Measurements from ENCODE around the gene DEFB113.
A peak's percentile ranks its signal among the peaks of the same experiment; 100 is the strongest.

The DEFB113 gene

DNA sequence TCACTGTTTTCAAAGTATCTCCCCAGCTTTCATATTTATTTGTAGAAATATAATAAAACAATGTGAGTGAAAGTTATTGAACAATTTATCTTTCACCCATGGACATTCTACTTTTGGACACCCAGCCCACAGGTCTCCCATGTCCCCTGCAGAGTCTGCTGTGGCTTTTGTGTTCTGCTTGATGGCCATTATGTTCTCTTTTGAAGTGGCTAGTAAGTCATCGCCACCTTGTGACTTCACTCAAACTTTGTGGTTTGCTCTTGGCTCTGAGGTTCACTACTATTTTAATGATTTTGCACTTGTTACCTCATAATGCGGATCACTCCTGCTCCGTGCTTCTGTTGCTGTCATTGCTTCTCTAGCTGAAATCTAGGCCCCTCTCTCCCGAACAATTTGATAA lies 10.2 kb upstream of the DEFB113 start:
- H3K4me1 ChIP-seq (ENCODE audit: low read length), result no peaks in the 10 kb centered on the region
- no peak overlapping the region for H3K4me2 ChIP-seq (ENCODE audit: low read depth, low read length)
- no peak overlapping the region for H3K27ac ChIP-seq (ENCODE audit: low read length)
- H4K20me1 ChIP-seq (ENCODE audit: insufficient read depth, low read length), result no peaks in the 10 kb centered on the region
- no peaks in the 10 kb centered on the region for H3K9me2 ChIP-seq (replicated peaks; ENCODE audit: insufficient read depth, low read length)
- no peak overlapping the region for H3K4me3 ChIP-seq (ENCODE audit: low read length)
- H3K9me3 ChIP-seq (replicated peaks; ENCODE audit: insufficient read depth, low read length), result no peaks in the 10 kb centered on the region
- H2AFZ ChIP-seq (ENCODE audit: low read length), result no peak overlapping the region
- no peak overlapping the region for H3K9ac ChIP-seq (ENCODE audit: low read length)
- H3K36me3 ChIP-seq (replicated peaks; ENCODE audit: insufficient read depth, low read length), result no peaks in the 10 kb centered on the region
- H3K79me2 ChIP-seq (ENCODE audit: low read length), result no peaks in the 10 kb centered on the region
- no peaks in the 10 kb centered on the region for H3K27me3 ChIP-seq (replicated peaks; ENCODE audit: insufficient read depth, low read length)
- DNase-seq, result peak; percentile 15
- TF ChIP-seq EZH2phosphoT487 (IDR thresholded peaks at IDR 0.05; ENCODE audit: low read length), result no peak
- TF ChIP-seq, protein P1, sequence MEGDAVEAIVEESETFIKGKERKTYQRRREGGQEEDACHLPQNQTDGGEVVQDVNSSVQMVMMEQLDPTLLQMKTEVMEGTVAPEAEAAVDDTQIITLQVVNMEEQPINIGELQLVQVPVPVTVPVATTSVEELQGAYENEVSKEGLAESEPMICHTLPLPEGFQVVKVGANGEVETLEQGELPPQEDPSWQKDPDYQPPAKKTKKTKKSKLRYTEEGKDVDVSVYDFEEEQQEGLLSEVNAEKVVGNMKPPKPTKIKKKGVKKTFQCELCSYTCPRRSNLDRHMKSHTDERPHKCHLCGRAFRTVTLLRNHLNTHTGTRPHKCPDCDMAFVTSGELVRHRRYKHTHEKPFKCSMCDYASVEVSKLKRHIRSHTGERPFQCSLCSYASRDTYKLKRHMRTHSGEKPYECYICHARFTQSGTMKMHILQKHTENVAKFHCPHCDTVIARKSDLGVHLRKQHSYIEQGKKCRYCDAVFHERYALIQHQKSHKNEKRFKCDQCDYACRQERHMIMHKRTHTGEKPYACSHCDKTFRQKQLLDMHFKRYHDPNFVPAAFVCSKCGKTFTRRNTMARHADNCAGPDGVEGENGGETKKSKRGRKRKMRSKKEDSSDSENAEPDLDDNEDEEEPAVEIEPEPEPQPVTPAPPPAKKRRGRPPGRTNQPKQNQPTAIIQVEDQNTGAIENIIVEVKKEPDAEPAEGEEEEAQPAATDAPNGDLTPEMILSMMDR (IDR thresholded peaks at IDR 0.05; ENCODE audit: low read length), result no peak
- no peak for TF ChIP-seq EZH2 (optimal IDR thresholded peaks at IDR 0.05; ENCODE audit: low read depth, low read length)
- no peaks in the 10 kb centered on the region for H3F3A ChIP-seq (ENCODE audit: insufficient read depth, low read length)

DNA sequence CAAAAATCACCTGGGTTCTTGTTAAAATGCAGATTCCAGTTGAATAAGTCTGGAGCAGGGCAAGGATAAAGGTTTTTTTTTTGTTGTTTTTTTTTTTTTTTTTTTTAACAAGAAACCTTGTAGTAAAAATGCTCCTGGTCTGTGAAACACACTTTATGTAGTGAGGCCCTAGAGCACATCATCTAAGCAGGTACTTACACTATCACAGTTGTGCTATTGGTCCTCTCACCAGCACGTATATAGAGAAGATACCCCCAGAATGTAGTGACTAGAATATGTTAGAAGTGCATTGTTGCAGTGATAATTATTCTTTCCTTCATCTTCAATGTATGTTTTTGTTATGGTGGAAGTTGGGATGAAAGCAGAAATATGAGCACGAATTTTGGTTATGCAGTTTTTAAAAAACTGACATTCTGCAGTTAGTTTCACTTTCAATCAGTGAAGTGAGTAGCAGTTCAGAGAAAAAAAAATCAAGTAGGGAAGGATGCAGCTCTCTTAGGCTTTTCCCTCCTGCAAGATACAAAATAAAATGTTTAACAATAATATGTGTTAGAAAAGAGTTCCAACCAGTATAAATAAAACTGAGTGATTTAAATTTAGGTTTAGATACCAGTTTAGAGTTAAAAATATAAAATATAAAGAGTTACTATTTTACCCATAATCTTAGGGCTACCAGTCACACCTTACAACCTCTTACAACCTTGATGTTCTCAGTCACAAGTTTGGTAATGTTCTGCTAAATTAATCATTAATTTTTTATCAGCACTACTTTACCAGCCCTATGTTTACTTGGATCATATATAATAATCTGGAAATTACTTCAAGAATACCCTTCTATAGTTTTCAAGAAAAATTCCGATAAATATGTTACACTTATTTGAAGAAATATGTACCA lies 9.2 kb upstream of the DEFB113 start:
- no peak overlapping the region for H3K27ac ChIP-seq (ENCODE audit: low read length)
- H3K4me3 ChIP-seq (ENCODE audit: low read length), result peak overlapping the region; percentile 64
- H3K4me1 ChIP-seq (ENCODE audit: low read length), result no peaks in the 10 kb centered on the region
- no peaks in the 10 kb centered on the region for H4K20me1 ChIP-seq (ENCODE audit: insufficient read depth, low read length)
- no peaks in the 10 kb centered on the region for H3K36me3 ChIP-seq (replicated peaks; ENCODE audit: insufficient read depth, low read length)
- no peak overlapping the region for H3K9ac ChIP-seq (ENCODE audit: low read length)
- no peaks in the 10 kb centered on the region for H3K79me2 ChIP-seq (ENCODE audit: low read length)
- no peaks in the 10 kb centered on the region for H3F3A ChIP-seq (ENCODE audit: insufficient read depth, low read length)
- no peaks in the 10 kb centered on the region for H3K9me2 ChIP-seq (replicated peaks; ENCODE audit: insufficient read depth, low read length)
- DNase-seq, result peak; percentile 23
- TF ChIP-seq EZH2phosphoT487 (IDR thresholded peaks at IDR 0.05; ENCODE audit: low read length) (no peak), EZH2 (optimal IDR thresholded peaks at IDR 0.05; ENCODE audit: low read depth, low read length) (no peak)
- TF ChIP-seq, protein P1 (IDR thresholded peaks at IDR 0.05; ENCODE audit: low read length), result no peak
- H3K27me3 ChIP-seq (replicated peaks; ENCODE audit: insufficient read depth, low read length), result no peaks in the 10 kb centered on the region
- H3K9me3 ChIP-seq (replicated peaks; ENCODE audit: insufficient read depth, low read length), result no peaks in the 10 kb centered on the region
- peak overlapping the region; percentile 78; the same call in 1 of the 2 replicates for H2AFZ ChIP-seq (ENCODE audit: low read length)
- H3K4me2 ChIP-seq (ENCODE audit: low read depth, low read length), result peak overlapping the region; percentile 65

DNA sequence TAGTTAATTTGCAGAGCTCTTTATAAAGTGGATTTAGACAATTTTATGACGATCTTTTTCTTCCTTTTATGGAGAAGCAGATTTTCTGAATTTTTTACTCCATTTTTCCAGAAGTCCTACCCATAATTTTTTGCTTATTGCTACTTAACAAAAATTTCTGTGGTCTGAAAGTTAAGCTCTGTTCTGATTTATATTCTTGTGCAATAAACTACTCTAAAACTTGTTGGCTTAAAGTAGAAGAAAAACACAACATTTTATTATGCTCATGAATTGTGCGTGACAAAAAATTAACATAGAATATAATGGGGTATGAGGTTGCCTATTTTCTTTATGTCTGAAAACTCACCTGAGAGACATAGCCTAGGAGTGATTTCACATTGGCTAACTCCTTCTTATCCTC lies 2.6 kb downstream of the DEFB113 start:
- DNase-seq, result no peak
- H3K79me2 ChIP-seq (ENCODE audit: low read length), result no peaks in the 10 kb centered on the region
- H3K27ac ChIP-seq (ENCODE audit: low read length), result no peak overlapping the region

More for the DNA sequence above, 2.6 kb downstream of the DEFB113 start:
- no peaks in the 10 kb centered on the region for H3K9me2 ChIP-seq (replicated peaks; ENCODE audit: insufficient read depth, low read length)
- H3K4me1 ChIP-seq (ENCODE audit: low read length), result no peaks in the 10 kb centered on the region
- TF ChIP-seq, protein P1 (IDR thresholded peaks at IDR 0.05; ENCODE audit: low read length), result no peak
- TF ChIP-seq EZH2 (optimal IDR thresholded peaks at IDR 0.05; ENCODE audit: low read depth, low read length) (no peak), EZH2phosphoT487 (IDR thresholded peaks at IDR 0.05; ENCODE audit: low read length) (no peak)
- no peaks in the 10 kb centered on the region for H3F3A ChIP-seq (ENCODE audit: insufficient read depth, low read length)
- no peaks in the 10 kb centered on the region for H3K36me3 ChIP-seq (replicated peaks; ENCODE audit: insufficient read depth, low read length)
- H4K20me1 ChIP-seq (ENCODE audit: insufficient read depth, low read length), result no peaks in the 10 kb centered on the region
- no peak overlapping the region for H3K4me3 ChIP-seq (ENCODE audit: low read length)
- no peak overlapping the region for H3K4me2 ChIP-seq (ENCODE audit: low read depth, low read length)
- no peak overlapping the region for H3K9ac ChIP-seq (ENCODE audit: low read length)
- no peaks in the 10 kb centered on the region for H3K9me3 ChIP-seq (replicated peaks; ENCODE audit: insufficient read depth, low read length)
- H2AFZ ChIP-seq (ENCODE audit: low read length), result no peak overlapping the region
- no peaks in the 10 kb centered on the region for H3K27me3 ChIP-seq (replicated peaks; ENCODE audit: insufficient read depth, low read length)

Measured in MM.1S (cell line).